PC-9 (cell line): ENCODE data around the gene MGAT5. TPM values are rescaled to one million over a fixed set of nuclear protein-coding genes. Genes with fewer than 3 reads are reported as not detected.

Experiments
- BruUV-seq: library from RNA; stranded (reverse); fragments of 400-500 nt; replicated peaks from 2 replicates; lab custom pipeline; 2021; lab: Mats Ljungman, UMichigan
- CTCF ChIA-PET: fragments of 300-600 bp; sonication (Branson Sonifier 250); formaldehyde crosslinking; loops from one replicate; lab custom pipeline; 2022; ENCODE audit warnings: antibody characterized with exemption; lab: Charles Lee
- POLR2A ChIA-PET: fragments of 300-600 bp; sonication (Branson Sonifier 250); formaldehyde crosslinking; loops from one replicate; lab custom pipeline; 2022; ENCODE audit warnings: antibody characterized with exemption; ENCODE audit not compliant: unreplicated experiment; lab: Charles Lee
- DNase-seq, 2 experiments: peaks; one replicate each; pipeline versions ENCODE4 v3.0.0 to v3.0.0-alpha.2; 2015 to 2022; ENCODE audit warnings: mixed read lengths in 1 of 2
- H2AFZ ChIP-seq: fragments of 200-600 bp; sonication (generic); 2 replicates; pipeline ENCODE4 v1.8.1; 2017; ENCODE audit warnings: antibody characterized with exemption
- H3F3A ChIP-seq: fragments of 200-600 bp; sonication (generic); 2 replicates; pipeline ENCODE4 v1.8.1; 2017; ENCODE audit warnings: antibody characterized with exemption, mild to moderate bottlenecking, low read depth; ENCODE audit not compliant: insufficient read depth
- H3K27ac ChIP-seq: fragments of 200-600 bp; sonication (generic); 2 replicates; pipeline ENCODE4 v1.6.1; 2016; ENCODE audit warnings: mixed run types
- H3K27me3 ChIP-seq: fragments of 200-600 bp; sonication (generic); 2 replicates; pipeline ENCODE4 v1.6.1; 2016; ENCODE audit warnings: low read depth, mixed run types; ENCODE audit not compliant: insufficient read depth
- H3K36me3 ChIP-seq: fragments of 200-600 bp; sonication (generic); 2 replicates; pipeline ENCODE4 v1.6.1; 2016; ENCODE audit warnings: low read depth, mixed run types
- H3K4me1 ChIP-seq: fragments of 200-600 bp; sonication (generic); replicated peaks from 2 replicates; pipeline ENCODE4 v1.6.1; 2016; ENCODE audit warnings: mixed run types; ENCODE audit not compliant: insufficient read depth
- H3K4me2 ChIP-seq: fragments of 200-600 bp; sonication (generic); 2 replicates; pipeline ENCODE4 v1.6.1; 2017; ENCODE audit warnings: mixed run types
- H3K4me3 ChIP-seq: fragments of 200-600 bp; sonication (generic); 2 replicates; pipeline ENCODE4 v1.6.1; 2016; ENCODE audit warnings: mixed run types
- H3K79me2 ChIP-seq: fragments of 200-600 bp; sonication (generic); 2 replicates; pipeline ENCODE4 v1.6.1; 2017; ENCODE audit warnings: low read depth, mixed run types
- H3K9me2 ChIP-seq: fragments of 200-600 bp; sonication (generic); 2 replicates; pipeline ENCODE4 v1.8.1; 2017; ENCODE audit warnings: mild to moderate bottlenecking; ENCODE audit not compliant: insufficient read depth
- H3K9me3 ChIP-seq: fragments of 200-600 bp; sonication (generic); 2 replicates; pipeline ENCODE4 v1.8.1; 2016; ENCODE audit warnings: low read depth; ENCODE audit not compliant: insufficient read depth
- H4K20me1 ChIP-seq: fragments of 200-600 bp; sonication (generic); 2 replicates; pipeline ENCODE4 v1.8.1; 2017; ENCODE audit not compliant: insufficient read depth
- CTCF ChIP-seq: fragments of 200-600 bp; sonication (generic); conservative IDR thresholded peaks from 2 replicates; pipeline ENCODE4 v1.6.1; 2017; ENCODE audit warnings: mixed run types, antibody characterized with exemption, mild to moderate bottlenecking, moderate library complexity
- EZH2 ChIP-seq: fragments of 200-600 bp; sonication (generic); IDR thresholded peaks from 2 replicates; pipeline ENCODE4 v1.8.0; 2017; ENCODE audit warnings: antibody characterized with exemption, low read depth
- intact Hi-C: fragments of 100-400 bp; cut with micrococcal nuclease; formaldehyde crosslinking; loops from one replicate; pipeline ENCODE4 v1.10.0; 2022; ENCODE audit not compliant: unreplicated experiment
- total RNA-seq: library from RNA; stranded (reverse); gene quantifications from 2 replicates; pipeline ENCODE4 v1.2.3, GENCODE V29; 2021

Gene MGAT5
- total RNA-seq, 1 experiment from 2014 or later = 33.5 TPM

- no peaks in the 10 kb centered on the region for H3K9me3 ChIP-seq
- POLR2A ChIA-PET = no interaction called here
- no peaks in the 10 kb centered on the region for H3F3A ChIP-seq
- H3K9me2 ChIP-seq = no peaks in the 10 kb centered on the region
- BruUV-seq = no TSS peak
- H3K4me1 ChIP-seq = no peaks in the 10 kb centered on the region
- intact Hi-C loops = loop anchor here (5.0 kb wide), 1 partner anchor 167 kb away; no protein-coding TSS in a partner anchor
- TF ChIP-seq CTCF (no peak), EZH2 (no peak)
- H3K36me3 ChIP-seq = no peaks in the 10 kb centered on the region
- no peak for DNase-seq
- no peak overlapping the region for H3K27ac ChIP-seq
- H4K20me1 ChIP-seq = no peaks in the 10 kb centered on the region
- no peaks in the 10 kb centered on the region for H3K79me2 ChIP-seq
- H2AFZ ChIP-seq = no peak overlapping the region
- CTCF ChIA-PET = no interaction called here
- H3K4me2 ChIP-seq = no peak overlapping the region
- no peak overlapping the region for H3K4me3 ChIP-seq
- no peaks in the 10 kb centered on the region for H3K27me3 ChIP-seq
These were observed 160.0 kb downstream of the MGAT5 start for GRCh38 chr2:134413912-134414311.

- ChIA-PET CTCF (no interaction called here), POLR2A (interaction anchor here (0.6 kb wide), 1 partner anchor 280 kb away, joined by 4 read pairs; no protein-coding TSS in a partner anchor)
- TF ChIP-seq EZH2 = no peak
- TF ChIP-seq CTCF = no peak
These were observed 162.1 kb downstream of the MGAT5 start for GRCh38 chr2:134416018-134416417.

GRCh38 chr2:134416637-134417036 lies 162.8 kb downstream of the MGAT5 start:
- Histone ChIP-seq H2AFZ (no peak overlapping the region), H3K79me2 (no peaks in the 10 kb centered on the region), H3K9me3 (no peaks in the 10 kb centered on the region), H3K27me3 (no peaks in the 10 kb centered on the region), H4K20me1 (no peaks in the 10 kb centered on the region), H3K9me2 (no peaks in the 10 kb centered on the region), H3K4me1 (no peaks in the 10 kb centered on the region), H3F3A (no peaks in the 10 kb centered on the region), H3K27ac (no peak overlapping the region), H3K36me3 (no peaks in the 10 kb centered on the region), H3K4me3 (no peak overlapping the region), H3K4me2 (no peak overlapping the region)
- intact Hi-C loops = no loop called here
- POLR2A ChIA-PET = interaction anchor here (0.5 to 0.6 kb wide), 2 partner anchors 25 to 280 kb away, joined by 3 to 4 read pairs; no protein-coding TSS in a partner anchor
- DNase-seq = no peak
- no peak for TF ChIP-seq EZH2
- no peak for TF ChIP-seq CTCF
- CTCF ChIA-PET = no interaction called here
- BruUV-seq = no TSS peak

More at GRCh38 chr2:134416018-134416417, 162.1 kb downstream of the MGAT5 start:
- Histone ChIP-seq H3K4me2 (no peak overlapping the region), H2AFZ (no peak overlapping the region), H3K36me3 (no peaks in the 10 kb centered on the region), H3K27me3 (no peaks in the 10 kb centered on the region), H3K9me2 (no peaks in the 10 kb centered on the region), H4K20me1 (no peaks in the 10 kb centered on the region), H3K9me3 (no peaks in the 10 kb centered on the region), H3K4me3 (no peak overlapping the region), H3K27ac (no peak overlapping the region), H3K4me1 (no peaks in the 10 kb centered on the region), H3K79me2 (no peaks in the 10 kb centered on the region), H3F3A (no peaks in the 10 kb centered on the region)
- BruUV-seq = no TSS peak
- intact Hi-C loops = no loop called here
- DNase-seq = no peak
